Hematopoietic multipotent progenitor cell treated with erythropoietin and hydrocortisone succinate and interleukin-3 and kit ligand, for 8 days (in vitro differentiated cells): ENCODE data around the gene GRPR.
"Not testable (repeated sequence)": the region's sequence is repeated elsewhere in the genome, so short reads cannot be mapped to it uniquely, and the experiment has no call there.

ENCODE experiments used
- DNase-seq: peaks from one replicate; pipeline ENCODE4 v3.0.0-alpha.2; 2015

GRPR gene

DNA sequence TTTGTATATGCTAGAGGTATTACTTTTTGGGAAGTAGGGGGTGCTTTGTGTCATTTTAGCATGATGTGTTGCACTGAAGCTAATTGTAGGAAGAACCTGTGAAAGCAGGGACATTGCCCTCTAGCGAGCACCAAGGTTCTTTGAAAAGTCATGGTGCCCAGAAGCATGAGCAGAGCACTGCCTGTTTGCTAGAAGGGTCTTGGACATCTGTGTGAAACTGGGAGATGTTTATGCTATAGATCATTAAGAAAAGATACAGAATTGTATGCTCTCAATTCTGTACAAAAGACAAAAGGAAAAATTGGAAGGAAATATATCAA is 14.7 kb downstream of the GRPR start:
- DNase-seq = no peak

DNA sequence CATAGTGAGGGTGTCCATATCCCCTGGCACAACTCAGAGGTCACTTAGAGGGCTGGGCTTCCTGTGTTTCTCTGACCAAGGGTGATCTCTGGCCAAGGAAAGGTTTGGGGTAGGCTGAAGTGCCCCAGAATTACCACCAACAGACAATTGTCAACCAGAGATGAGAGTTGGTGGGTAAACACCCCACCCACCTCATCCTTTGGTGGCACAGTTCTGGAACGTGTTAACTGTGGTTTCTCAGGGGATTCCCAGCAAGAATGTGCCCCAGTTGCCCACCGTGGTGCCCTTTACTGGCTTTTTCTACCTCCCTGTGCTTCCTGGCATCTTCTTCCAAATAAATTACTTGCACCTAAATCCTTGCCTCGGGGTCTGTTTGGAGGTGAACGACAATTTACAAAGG is 17.1 kb downstream of the GRPR start:
- DNase-seq = no peak

DNA sequence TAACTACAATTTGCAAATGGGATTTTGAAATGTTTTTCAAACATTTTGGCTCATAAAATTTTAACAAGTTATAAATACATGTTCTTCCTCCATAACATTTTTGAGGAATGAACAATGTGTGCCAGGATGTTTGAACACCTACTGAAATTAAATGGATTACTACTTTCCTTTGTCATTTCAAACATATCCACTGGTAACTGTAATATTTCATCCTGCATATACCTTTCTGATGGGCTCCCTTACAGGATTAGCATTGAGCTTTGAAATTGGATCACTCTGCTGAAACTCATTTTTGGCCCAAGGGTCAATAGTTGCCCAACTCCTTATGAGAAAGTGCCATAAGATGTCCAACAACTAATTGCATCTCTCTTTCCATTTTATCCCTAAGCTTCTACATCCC is 17.6 kb downstream of the GRPR start:
- DNase-seq = no peak

DNA sequence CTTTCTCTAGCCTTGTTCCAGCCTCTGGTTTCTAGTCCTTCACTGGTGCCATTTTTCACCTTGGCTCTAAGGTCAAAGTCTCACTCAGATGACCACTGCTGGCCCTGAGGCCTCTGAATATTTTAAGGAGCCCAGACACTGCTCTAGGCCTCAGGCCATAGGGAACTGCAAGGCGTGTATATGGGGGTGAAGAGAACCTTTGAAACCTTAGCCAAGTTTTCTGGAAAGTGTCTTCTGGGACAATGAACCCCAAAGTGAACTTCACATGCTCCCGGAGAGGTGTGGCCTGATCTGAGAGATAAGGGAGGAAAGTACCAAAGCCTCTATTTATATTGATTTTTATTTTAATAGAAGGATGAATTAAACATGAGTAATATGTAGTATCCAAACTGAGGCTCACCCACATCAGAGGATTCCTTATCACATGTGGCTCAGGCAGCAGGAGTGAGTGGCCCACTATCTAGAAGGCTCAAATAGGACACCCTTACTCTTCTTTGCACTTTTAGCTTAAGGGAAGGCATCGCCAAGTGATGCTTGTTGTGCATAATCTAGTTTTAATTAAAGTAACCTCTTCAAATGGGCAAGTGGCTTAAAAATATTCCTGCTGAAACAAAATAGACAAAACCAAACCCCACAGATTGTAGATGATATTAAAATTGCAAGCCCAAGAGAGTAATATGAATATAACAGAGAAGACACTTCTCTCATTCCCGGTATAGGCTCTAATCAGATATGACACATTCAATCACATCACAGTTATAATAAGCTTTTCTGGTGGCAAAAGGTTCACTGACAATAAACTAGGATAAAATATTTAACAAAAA is 18.3 kb downstream of the GRPR start:
- no peak for DNase-seq

DNA sequence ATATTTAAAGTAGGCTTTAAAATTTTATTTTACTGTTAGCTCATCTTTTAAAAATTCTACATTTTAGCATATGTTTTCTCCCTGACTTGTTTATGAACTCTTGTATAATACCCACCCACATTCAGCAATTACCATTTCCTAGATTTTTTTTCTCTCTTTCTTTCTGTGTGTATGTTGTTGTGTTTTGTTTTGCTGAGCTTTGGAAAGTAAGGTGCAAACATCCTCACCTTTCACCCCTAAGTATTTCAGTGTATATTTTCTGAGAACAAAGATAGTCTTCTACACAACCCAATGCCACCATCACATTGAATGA is 18.8 kb downstream of the GRPR start:
- DNase-seq = no peak

DNA sequence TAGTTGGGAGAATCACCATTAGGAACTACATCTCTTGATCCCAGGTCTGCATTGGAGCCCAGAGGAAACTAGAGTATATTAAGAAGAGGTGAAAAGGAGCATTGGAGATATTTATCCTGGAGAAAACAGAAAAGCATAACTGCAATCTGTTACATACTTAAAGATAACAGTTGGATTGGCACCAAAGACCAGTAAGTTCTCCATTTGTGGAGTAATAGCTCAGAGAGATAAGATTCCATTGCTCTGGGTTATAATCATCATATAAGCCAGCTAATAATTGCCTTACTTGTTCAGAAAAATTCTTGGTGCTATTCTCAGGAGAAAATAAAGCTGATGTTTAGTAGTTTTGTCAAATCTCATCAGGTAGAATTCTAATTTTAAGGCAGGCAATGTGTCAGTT is 20.6 kb downstream of the GRPR start:
- DNase-seq = no peak

DNA sequence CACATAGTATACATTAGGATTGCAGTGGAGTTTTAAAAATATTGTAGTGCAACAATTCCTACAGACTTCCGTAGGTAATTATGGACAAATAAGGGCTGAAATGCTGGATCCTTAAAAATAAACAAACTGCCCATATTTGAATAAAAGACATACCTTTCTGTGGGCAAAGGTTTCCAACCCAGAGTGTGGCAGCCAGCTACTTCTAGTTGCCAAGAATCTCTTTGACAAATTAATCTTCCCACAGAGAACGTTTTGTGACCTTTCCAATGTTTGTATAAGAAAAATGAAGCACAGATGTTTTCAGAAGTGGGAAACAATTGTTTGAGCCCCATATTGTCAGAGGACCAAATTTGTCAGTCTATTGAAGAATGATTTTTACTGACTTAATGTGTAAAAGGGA is 21.1 kb downstream of the GRPR start:
- DNase-seq = no peak

DNA sequence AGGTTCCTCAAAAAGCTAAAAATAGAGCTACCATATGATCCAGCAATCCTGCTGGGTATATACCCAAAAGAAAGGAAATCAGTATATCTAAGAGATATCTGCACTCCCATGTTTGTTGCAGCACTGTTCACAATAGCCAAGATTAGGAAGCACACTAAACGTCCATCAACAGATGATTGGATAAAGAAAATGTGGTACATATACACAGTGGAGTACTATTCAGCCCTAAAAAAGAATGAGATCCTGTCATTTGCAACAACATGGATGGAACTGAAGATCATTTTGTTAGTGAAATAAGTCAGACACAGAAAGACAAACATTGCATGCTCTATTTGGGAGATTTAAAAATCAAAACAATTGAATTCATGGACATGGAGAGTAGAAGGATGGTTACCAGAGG is 21.7 kb downstream of the GRPR start:
- not testable (repeated sequence) for DNase-seq

DNA sequence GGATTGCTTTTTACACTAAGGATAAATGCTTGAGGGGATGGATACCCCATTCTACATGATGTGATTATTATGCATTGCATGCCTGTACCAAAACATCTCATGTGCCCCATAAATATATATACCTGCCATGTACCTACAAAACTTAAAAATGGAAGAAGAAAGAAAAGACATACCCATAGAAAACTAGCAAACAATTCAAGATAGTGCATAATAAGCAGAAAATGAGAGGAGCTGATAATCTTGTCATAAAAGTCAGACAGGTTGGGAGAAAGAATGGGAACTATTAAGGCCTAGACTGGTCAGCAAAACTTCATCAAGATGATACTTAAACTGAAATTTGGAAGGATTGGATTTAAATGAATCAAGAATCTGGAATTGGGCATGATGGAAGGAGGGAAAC is 22.3 kb downstream of the GRPR start:
- DNase-seq = no peak

DNA sequence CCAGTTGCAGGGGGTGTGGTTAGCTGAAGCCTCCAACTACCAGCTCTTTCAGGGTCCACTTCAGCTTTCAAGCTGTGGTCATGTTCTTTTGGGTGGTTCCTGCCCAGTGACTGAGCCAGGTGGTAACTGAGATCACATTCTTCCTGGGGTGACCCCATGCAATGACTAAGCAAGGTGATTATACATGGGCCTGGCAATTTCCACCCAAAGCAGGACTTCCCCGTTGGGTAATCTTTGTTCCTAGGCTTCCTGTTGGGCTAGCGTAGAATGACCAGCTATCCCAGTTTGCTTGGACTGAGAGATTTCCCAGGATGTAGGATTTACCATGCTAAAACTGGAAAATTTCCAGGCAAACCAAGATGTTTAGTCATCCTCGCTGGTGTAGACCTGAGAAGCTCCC is 25.5 kb downstream of the GRPR start:
- no peak for DNase-seq

DNA sequence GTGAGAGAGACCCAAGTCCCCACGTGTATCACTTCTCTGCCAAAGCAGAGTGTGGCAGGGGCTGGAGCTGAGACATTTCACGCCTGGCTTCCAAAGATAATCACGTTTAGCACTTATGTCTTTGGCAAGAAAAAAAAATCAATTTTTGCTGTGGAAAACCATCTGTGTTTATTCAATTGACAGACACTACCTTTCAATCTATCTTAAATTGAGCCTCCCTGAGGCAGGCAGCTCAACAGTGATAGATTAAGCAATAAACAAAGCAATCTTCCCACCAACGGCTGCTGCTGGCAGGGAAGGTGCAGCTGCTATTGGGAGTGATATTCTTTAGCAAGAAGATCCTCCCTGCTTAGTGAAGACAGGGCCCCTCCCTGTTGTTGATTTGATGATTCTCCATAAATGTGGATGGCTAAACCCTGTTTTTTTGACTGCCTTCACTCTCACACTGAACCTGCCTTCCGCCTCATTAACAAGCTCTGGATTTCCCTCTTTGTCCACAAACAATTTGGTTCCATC is 32.3 kb downstream of the GRPR start:
- DNase-seq = no peak

DNA sequence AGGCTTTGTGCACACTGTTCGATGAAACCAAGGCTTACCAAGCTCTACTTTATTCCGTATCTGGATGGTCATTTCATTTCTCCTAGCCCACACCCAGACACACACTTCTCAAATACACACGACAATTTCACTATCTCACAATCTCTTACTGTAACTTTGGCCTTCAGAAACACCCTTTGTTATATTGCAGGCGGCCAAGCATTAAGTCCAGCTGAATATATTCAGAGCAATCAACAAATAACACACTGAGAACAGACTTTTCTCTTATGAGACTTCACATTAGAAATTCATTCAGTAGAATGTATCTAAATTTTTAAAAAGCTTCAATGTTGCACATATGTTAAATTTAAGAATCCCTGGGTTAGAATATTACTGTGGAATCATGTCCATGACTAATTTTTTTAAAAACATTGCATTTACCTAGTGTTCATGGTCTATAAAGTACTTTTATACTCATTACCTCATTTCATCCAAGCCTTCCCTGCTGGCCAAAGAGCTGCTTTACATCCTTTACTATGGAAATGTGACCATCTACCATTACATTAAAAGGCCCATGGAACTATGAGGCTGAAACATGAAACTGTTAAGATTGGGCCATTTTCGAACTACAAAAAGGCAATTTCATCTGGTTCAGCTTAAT is 33.4 kb downstream of the GRPR start:
- DNase-seq = no peak

DNA sequence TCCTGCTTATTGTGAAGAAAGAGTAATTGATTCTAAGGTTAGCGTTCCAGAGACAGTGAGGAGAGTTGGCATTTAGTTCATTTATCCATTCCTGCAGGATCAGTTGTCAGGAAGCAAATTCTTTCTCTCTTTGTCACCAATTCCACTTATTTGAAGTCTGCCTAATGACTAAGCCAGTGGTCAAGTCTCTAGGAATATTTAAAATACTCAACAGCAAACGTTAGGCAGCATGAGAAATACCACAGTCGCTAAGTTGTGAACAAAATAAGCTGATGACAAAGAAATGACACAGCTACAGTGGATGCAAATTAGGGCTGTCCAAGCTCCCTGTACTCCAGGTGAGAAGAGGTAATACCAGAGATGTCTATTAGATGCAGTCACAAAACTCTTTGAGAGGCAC is 37.4 kb downstream of the GRPR start:
- DNase-seq = no peak

DNA sequence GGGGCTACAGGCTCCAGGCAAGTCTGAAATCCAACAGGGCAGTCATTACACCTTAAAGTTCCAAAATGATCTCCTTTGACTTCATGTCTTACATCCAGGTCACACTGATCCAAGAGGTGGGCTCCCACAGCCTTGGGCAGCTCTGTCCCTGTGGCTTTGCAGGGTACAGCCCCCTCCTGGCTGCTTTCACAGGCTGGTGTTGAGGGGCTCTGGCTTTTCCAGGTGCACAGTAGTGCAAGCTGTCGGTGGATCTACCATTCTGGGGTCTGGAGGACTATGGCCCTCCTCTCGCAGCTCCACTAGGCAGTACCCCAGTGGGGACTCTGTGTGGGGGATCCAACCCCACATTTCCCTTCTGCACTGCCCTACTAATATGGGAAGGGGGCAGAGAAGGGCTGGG is 37.8 kb downstream of the GRPR start:
- not testable (repeated sequence) for DNase-seq

DNA sequence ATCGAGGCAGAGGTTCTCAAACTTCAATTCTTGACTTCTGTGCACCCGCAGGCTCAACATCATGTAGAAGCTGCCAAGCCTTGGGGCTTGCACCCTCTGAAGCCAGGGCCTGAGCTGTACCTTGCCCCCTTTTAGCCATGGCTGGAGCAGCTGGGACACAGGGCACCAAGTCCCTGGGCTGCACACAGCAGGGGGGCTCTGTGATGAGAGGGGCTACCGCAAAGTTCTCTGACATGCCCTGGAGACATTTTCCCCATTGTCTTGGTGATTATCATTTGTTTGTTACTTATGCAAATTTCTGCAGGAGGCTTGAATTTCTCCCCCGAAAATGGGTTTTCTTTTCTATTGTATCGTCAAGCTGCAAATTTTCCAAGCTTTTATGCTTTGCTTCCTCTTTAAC is 39.0 kb downstream of the GRPR start:
- no peak for DNase-seq

DNA sequence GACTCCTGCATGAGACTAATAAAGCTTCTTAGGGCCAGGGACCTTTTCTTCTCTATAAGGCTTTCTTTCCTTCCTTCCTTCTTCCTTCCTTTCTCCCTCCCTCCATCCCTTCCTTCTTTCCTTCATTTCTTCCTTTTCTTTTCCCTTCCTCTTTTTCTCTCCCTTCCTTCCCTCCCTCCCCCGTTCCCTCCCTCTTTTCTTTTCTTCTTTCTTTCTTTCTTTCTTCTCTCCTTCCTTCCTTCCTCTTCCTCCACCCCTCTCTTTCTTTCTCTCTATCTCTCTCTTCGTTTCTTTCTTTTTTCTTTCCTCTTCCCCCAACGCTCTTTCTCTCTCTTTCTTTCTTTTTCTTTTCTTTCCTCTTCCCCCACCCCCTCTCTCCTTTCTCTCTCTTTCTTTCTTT is 41.4 kb downstream of the GRPR start:
- no peak for DNase-seq

DNA sequence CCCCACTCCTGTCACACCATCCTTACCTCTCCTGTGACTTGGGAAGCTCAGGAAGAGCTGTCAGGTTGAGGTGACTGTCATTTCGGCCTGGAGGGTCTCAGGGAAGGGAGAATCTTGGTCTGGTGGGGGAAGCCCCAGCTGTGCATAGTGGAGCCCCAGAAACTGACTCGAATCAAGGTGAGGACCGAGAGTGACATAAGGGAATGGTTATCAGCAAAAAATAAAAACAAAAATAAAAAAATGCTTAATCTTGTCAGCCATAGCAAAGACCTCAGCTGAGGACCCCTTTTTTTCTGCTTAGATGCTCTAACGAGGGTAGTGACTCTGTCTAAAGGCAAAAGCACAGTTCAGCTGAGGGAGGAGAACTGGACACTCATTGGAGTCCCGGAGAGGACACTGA is 43.8 kb downstream of the GRPR start, which contains the start of gene MAGEB17:
MAGEB17 (plus strand) TSS at position 301 of the 400 bp plus-strand sequence. CDS start 2,902 bp downstream, outside the sequence.
- no peak for DNase-seq

DNA sequence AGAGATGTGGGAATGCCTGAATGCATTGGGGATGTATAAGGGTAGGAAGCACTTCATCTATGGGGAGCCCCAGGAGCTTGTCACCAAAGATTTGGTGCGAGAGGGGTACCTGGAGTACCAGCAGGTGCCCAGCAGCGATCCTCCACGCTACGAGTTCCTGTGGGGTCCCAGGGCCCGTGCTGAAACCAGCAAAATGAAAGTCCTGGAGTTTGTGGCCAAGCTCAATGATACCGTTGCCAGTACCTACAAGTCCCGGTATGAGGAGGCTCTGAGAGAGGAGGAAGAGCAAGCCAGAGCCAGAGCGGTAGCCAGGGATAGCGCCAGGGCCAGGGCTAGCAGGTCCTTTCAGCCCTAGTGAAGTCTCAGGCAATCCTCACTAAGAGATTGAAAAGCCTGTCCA is 47.7 kb downstream of the GRPR start:
- no peak for DNase-seq

DNA sequence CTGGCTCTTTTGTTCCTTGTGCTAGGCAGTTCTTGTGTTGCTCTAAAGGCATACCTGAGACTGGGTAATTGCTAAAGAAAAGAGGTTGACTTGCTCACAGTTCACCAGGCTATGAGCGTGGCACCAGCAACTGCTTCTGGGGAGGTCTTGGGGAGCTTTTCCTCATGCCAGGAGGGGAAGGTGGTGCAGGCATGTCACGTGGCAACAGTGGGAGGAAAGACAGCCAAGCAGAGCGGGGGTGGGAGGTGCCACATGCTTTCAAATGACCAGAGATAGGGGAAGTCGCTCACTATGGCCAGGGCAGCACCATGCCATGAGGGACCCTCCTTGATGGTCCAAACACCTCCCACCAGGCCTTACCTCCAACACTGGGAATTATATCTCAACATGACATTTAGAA is 48.6 kb downstream of the GRPR start:
- no peak for DNase-seq

DNA sequence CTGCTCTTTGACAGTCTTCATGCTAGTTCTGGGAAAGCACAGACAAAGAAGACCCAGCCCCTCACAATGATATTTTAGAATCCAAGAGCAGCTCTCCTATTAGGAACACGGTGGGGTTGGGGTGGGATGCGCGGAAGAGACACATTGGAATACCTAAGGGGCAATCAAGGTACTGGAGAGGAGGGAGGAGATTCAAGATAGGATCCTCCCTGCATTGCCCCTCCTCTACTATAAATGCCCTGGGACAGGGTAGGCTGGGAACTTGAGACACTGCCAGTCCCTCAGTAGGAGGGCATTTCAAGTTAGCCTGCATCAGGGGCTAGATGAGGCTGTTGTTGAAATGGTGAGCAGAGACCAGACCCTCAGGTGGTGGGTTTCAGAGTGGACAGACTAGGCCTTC is 49.0 kb downstream of the GRPR start:
- DNase-seq = no peak

DNA sequence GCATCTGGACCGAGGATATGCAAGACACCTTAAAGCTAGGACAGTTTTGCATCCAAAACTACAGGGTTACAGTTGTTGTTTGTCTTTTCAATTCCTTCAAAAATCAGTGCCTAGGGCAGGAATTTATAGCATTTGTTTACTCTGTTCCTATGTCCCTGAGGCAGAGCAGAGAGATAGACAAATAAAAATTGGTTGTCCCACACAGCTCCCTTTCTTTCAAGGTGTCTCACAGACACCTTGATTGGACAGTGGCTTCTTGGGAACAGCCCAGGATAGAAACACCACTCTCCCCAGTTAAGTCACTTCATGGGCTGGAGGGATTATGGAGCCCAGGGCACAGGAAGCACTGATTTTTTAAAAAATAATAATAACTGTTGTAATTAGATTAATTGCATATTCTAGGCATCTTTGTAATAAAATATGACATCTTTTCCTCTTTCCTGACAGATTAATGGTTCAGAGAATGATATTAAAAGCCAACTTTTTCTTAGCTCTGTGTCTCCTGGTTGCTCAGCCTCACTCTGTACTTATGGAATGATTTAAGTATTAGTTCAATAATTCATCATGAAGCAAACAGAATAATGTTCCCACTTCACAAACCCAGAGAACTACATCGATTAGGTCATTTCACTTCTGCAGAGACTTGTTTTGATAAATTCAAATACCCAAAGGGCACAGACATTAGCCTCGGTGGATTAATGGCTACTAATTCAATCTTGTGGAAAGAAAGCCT is 52.1 kb downstream of the GRPR start:
- DNase-seq = no peak

DNA sequence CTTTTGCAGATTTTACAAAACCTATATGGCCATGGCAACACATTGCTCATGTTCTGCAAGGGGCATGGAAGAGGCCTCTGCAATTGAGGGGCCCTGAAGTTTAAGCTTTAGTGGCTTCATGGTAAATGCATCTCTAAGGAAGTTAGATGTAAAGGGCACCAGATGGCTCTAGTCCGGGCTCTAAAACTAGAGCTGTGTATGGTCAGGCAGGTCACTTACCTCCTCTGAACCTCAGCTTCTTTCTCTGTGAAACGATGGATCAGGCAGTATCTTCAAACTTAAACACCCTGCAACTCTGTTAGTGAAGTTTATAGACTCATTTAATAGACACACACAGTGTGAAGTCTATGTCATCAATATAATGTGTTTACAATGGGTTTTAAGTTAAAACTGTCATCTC is 53.9 kb downstream of the GRPR start:
- DNase-seq = no peak

DNA sequence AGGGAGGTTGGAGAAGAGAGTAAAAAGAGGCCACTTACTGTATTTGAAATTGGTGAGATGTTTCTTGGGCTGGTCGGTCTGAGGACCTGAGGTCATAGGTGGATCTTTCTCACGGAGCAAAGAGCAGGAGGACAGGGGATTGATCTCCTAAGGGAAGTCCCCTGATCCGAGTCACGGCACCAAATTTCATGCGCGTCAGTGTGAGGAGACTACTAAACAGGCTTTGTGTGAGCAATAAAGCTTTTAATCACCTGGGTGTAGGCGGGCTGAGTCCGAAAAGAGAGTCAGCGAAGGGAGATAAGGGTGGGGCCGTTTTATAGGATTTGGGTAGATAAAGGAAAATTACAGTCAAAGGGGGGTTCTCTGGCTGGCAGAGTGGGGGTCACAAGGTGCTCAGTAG is 60.5 kb downstream of the GRPR start:
- not testable (repeated sequence) for DNase-seq

DNA sequence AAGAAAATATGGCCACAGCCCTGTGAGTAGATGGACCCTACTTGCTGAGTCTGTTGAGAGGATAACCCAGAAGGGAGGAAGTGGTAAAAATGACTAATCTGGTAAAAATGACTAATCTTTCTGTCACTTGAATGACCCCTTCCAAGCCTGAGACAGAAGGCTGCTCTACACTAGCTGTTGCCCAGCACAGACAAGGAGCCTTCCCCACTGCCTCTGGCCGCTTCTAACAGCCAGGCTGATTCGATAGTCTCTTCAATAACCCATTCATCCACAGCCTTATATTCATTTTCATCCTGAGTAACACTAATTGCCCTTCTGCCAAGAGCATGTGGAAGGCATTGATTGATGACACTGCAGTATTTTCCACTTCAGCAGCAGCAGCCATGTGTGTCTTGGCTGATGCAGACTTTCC is 62.4 kb downstream of the GRPR start:
- peak; percentile 5 for DNase-seq
